Glomerular endothelial cell (primary cell): ENCODE measurements around the gene XYLB. TPM values are rescaled to one million over a fixed set of nuclear protein-coding genes. Genes with fewer than 3 reads are reported as not detected.
"Not testable (repeated sequence)": the region's sequence is repeated elsewhere in the genome, so short reads cannot be mapped to it uniquely, and the experiment has no call there.

ENCODE experiments used
- DNase-seq: peaks from one replicate; pipeline ENCODE4 v3.0.0-alpha.2; 2011; ENCODE audit warnings: low read depth, low spot score; ENCODE audit errors: extremely low read depth
- total RNA-seq: library from RNA; depleted of rRNA; stranded (reverse); fragments of >200 nt; gene quantifications from 2 replicates; pipeline ENCODE4 v1.2.3, GENCODE V29; 2015

The XYLB gene
- total RNA-seq, 1 donor from 2014 or later = 7.8 TPM

GRCh38 chr3:38320638-38321037 is 25.9 kb upstream of the XYLB start:
- not testable (repeated sequence) for DNase-seq

GRCh38 chr3:38323060-38323459 is 23.5 kb upstream of the XYLB start:
- no peak for DNase-seq

DNA sequence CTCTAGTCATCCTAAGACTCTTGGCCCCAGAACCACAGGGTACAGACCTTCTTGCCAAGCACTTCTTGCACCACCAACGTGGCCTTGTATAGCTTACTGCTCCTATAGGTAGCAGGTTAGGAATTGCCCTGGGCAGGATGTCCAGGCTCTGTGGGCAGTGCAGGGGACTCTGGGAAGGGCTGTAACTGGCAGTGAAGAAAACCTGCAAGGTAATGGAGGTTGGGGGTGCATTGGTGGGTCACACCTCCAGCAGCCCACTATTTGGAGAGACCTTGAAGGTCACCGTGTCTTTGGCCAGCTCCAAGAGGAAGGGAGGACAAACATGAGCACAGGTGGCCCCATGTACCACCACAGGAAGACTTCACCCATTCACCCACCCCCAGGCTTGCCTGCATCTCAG is 21.3 kb upstream of the XYLB start:
- no peak for DNase-seq

- DNase-seq = peak; percentile 25
Measured at GRCh38 chr3:38327335-38328009, 19.1 kb upstream of the XYLB start.

DNA sequence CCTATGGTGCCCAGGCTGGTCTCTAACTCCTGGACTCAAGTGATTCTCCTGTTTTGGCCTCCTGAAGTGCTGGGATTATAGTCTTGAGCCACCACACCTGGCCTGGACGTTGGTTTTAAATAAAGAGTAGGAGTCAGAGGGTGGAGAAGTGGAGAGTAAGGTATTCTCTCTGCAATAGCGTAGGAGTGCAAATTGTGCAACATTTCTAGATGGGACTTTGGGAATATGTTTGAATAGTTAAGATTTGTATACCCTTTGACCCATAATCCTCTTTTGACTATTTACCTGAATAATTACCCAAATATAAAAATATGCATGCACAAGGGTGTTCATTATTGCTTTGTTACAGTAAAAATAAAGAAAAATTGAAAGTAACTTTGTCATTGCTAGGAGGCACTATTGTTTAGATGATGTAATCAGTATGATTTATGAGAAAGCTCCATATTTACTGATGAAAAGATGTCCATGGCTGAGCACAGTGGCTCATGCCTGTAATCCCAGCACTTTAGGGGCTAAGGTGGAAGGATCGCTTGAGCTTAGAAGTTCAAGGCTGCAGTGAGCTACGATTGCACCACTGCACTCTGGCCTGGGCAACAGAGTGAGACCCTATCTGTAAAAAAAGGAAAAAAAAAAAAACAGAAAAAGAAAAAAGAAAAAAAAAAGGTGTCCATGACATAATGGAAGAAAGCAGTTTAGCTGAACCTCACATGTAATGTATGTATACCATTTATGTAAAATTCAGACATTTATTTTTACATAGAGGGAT is 15.1 kb upstream of the XYLB start:
- DNase-seq = no peak

GRCh38 chr3:38332201-38332600 is 14.4 kb upstream of the XYLB start:
- DNase-seq = no peak

GRCh38 chr3:38334142-38335055 is 12.2 kb upstream of the XYLB start:
- no peak for DNase-seq

- DNase-seq = no peak
Measured at GRCh38 chr3:38335263-38335662, 11.3 kb upstream of the XYLB start.

DNA sequence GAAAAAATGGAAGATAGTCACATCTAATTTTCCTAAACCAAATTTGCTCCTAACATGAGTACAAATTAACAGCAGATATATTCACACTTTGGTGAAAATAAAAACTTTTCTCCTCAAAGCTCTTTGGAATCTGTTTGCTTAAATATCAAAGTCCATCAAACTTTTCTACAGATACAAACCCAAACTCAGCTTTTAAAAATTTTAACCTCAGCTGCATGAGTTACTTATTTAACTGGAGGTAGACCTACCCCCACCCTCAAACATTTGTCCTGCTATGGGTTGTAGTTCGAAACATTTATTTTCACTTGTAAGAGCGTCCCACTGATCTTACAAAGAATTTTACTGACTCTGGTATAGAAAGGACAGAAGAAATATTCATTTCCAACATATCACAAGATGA is 8.9 kb upstream of the XYLB start:
- no peak for DNase-seq

GRCh38 chr3:38343797-38344594 is 2.6 kb upstream of the XYLB start:
- DNase-seq = no peak

- no peak for DNase-seq
Measured at GRCh38 chr3:38345879-38346586, 552 bp upstream of the XYLB start.

GRCh38 chr3:38347421-38348200 is 1.0 kb downstream of the XYLB start:
- no peak for DNase-seq

- no peak for DNase-seq
Measured at GRCh38 chr3:38348903-38349302, 2.3 kb downstream of the XYLB start.

DNA sequence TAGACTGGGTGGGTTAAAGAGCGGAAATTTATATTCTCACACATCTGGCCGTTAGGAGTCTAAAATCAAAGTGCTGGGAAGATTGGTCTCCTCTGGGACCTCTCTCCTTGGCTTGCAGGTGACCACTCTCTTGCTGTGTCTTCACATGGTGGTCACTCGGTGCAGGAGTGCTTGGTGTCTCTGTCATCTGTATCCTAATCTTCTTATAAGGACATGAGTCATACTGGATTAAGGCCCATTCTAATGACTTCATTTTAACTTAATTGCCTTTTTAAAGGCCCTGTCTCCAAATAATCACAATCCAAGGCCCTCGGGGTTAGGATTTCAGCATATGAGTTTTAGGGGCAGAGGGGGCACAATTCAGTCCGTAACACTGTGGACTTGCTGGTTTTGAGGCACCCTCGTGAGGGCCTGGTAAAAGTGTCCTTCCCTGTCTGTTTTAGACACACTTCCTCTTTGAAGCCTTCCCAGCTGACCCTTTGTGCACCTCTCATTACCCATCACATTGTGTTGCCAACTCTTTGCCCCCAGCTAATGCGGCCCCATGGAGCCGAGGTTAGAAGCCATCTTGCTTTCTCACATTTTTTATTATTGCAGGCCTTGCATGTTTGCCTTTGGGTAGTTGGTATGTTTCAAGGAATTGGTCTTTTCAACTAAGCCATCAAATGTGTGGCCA is 3.2 kb downstream of the XYLB start:
- DNase-seq = no peak

DNA sequence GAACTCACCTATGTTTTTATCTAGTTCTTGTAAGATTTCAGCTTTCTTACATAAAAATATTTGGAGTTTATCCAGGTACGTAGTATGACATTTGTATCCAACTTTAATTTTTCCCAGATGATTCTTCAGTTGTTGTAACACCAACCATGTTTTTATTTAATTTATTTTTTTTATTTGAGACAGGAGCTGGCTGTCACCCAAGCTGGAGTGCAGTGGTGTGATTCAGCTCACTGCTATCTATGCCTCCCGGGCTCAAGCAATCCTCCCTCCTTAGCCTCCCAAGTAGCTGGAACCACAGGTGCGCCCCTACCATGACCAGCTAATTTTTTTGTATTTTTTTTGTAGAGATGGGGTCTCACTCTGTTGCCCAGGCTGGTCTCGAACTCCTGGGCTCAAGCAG is 6.6 kb downstream of the XYLB start:
- no peak for DNase-seq

- DNase-seq = no peak
Measured at GRCh38 chr3:38354588-38355330, 8.2 kb downstream of the XYLB start.

DNA sequence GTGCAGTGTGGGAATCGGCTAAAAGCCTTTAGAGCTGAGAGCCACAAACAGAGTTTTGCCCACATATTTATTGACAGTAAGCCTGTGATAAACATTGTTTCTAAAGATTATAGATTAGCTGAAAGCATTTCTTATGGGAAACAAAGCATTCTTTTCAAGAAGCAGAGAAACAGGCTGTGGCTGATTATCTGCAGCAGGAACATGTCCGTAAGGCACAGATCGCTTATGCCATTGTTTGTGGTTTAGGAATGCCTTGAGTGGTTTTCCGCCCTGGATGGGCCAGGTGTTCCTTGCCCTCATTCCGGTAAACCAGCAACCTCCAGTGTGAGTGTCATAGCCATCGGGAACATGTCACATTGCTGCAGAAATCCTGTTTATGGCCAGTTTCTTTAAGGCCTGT is 12.5 kb downstream of the XYLB start:
- no peak for DNase-seq

GRCh38 chr3:38360345-38360744 is 13.8 kb downstream of the XYLB start:
- DNase-seq = no peak
